Measurements from ENCODE around the gene GABBR2. TPM values are rescaled to one million over a fixed set of nuclear protein-coding genes. Genes with fewer than 3 reads are reported as not detected.
A peak's percentile ranks its signal among the peaks of the same experiment; 100 is the strongest.

Gene GABBR2
- total RNA-seq, 2 experiments from 2014 or later: not detected

DNA sequence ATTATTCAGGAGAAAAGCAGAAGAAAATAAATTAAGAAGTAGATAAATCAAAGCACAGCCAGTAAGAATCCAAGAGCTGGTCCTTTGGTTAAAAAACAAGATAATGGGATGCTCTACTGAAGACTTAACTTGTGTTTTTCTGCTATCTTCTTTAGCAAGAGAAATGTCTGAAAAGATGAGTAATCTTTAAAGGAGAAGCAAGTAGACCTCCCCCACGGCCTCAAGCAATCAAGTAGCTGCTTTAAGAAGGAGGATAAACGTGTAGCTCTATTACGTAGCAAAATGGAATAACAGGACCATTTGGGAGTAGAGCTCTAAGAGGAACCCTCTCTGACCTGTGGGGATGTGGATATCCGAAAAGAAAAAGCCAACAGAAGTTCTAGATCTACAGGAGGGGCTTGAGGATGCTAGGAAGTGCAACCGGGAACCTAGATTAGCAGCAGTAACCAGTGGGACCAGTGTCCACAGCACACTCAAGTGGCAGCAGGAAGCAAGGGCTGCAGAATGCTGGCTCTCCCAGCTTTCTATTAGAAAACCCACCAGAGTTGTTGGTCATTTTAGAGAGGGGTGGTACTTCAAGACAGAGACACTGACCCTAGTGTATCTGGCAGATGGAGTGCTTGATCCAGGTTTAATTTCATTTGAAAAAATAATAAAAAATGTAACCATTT, 185.4 kb downstream of the GABBR2 start:
- DNase-seq (no peak), ATAC-seq (no peak)
- Mint-ChIP-seq H3K4me1 (no peaks in the 10 kb centered on the region), H3K4me3 (no peak overlapping the region), H3K9me3 (ENCODE audit: low read depth) (peaks cover 2% of the 10 kb centered on the region), H3K27me3 (peaks cover 30% of the 10 kb centered on the region), H3K27ac (no peak overlapping the region), H3K36me3 (ENCODE audit: low read depth) (no peaks in the 10 kb centered on the region)
- CTCF ChIA-PET: interaction anchor here (0.9 to 1.9 kb wide), 2 partner anchors 14 to 251 kb away, joined by 3 to 5 read pairs; no protein-coding TSS in a partner anchor
- intact Hi-C loops (cut with DNase I, micrococcal nuclease): no loop called here
- POLR2A ChIA-PET: no interaction called here

DNA sequence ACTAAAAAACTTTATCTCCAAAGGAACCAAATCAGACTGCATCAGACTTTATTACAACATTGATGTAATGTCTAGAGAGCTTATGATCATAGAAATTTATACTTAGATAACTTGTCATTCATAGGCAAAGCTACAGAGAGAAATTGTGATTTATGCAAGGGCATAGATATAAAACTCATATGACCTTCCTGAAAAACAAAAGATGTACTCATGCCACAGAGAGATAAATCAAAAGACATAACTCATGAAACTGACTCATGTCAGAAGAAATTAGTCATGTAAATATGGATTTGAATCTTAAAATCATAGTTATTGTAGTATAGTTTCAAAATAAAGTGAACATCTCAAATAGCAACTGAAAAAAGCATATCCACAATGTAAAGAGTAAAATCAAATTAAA, 186.2 kb downstream of the GABBR2 start:
- DNase-seq: no peak
- intact Hi-C loops (cut with DNase I, micrococcal nuclease): no loop called here
- peak; percentile 36 for ATAC-seq
- POLR2A ChIA-PET: no interaction called here
- no peak overlapping the region for H3K27ac Mint-ChIP-seq
- peaks cover 30% of the 10 kb centered on the region for H3K27me3 Mint-ChIP-seq
- H3K36me3 Mint-ChIP-seq (ENCODE audit: low read depth): no peaks in the 10 kb centered on the region
- H3K4me1 Mint-ChIP-seq: no peaks in the 10 kb centered on the region
- H3K4me3 Mint-ChIP-seq: no peak overlapping the region
- H3K9me3 Mint-ChIP-seq (ENCODE audit: low read depth): peaks cover 2% of the 10 kb centered on the region
- CTCF ChIA-PET: interaction anchor here (1.9 kb wide), 1 partner anchor 252 kb away, joined by 5 read pairs; no protein-coding TSS in a partner anchor

DNA sequence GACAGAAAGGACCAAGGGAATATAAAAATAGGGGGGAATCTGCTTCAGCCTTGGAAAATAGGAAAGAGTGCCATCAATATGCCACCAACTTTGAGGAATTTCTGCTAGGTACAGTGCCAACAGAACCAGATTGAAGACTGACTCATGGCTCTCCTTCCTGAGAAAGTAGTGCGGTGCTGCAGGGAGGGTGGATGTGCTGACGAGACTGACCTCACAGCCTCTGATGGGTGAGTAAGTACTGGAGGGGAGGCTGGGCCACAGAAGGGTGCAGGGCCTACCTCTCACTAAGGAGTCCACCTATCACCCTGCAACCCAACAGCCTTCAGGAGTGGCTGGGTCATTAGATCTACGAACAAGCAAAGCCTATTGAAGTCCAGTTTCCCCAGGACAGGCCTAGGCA, 187.6 kb downstream of the GABBR2 start:
- peaks cover 28% of the 10 kb centered on the region for H3K27me3 Mint-ChIP-seq
- CTCF ChIA-PET: interaction anchor here (0.6 kb wide), 1 partner anchor 105 kb away, joined by 3 read pairs; no protein-coding TSS in a partner anchor
- H3K4me3 Mint-ChIP-seq: no peak overlapping the region
- DNase-seq: no peak
- no peak for ATAC-seq
- no peaks in the 10 kb centered on the region for H3K4me1 Mint-ChIP-seq
- no peaks in the 10 kb centered on the region for H3K36me3 Mint-ChIP-seq (ENCODE audit: low read depth)
- H3K9me3 Mint-ChIP-seq (ENCODE audit: low read depth): peaks cover under 1% of the 10 kb centered on the region
- intact Hi-C loops (cut with DNase I, micrococcal nuclease): no loop called here
- POLR2A ChIA-PET: no interaction called here
- H3K27ac Mint-ChIP-seq: no peak overlapping the region

DNA sequence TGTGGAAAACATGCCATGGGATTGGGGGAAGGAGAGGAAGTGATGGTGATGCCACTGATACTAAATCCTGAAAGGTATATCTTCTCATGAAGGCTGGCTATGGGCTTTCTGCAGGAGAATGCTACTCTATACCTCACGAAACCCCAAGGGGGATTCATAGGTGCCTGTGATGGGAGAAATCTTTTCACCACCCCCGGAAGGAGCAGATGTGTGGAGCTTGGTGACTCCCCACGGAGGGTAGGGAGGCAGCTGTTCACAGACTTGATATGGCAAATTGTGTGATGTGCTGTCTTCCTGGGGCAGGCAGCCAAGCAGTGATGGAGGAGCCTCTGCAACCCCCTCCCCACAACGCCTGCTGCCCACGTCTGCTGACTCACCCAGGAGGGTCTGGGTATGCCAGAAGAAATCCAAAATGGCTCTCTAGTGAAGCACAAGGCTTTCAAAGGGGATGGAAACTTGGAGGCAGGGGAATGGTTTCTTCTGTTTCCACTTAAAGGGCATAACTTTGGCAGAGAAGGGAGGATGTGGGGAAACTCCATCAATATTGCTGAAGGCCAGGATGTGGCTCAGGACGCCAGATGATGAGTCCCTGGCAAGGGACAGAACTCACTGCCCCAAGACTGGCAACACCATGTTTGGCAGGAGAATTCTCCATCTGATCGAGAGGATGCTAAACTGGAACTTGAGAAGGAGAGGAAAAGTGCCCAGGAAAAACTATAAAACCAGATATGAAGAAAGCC, 188.3 kb downstream of the GABBR2 start:
- H3K4me3 Mint-ChIP-seq: no peak overlapping the region
- ATAC-seq (no peak), DNase-seq (no peak)
- peaks cover 26% of the 10 kb centered on the region for H3K27me3 Mint-ChIP-seq
- no peak overlapping the region for H3K27ac Mint-ChIP-seq
- CTCF ChIA-PET: interaction anchor here (0.6 kb wide), 2 partner anchors 24 to 104 kb away, joined by 3 read pairs; no protein-coding TSS in a partner anchor
- H3K9me3 Mint-ChIP-seq (ENCODE audit: low read depth): no peaks in the 10 kb centered on the region
- POLR2A ChIA-PET: no interaction called here
- H3K4me1 Mint-ChIP-seq: no peaks in the 10 kb centered on the region
- intact Hi-C loops (cut with DNase I, micrococcal nuclease): no loop called here
- H3K36me3 Mint-ChIP-seq (ENCODE audit: low read depth): no peaks in the 10 kb centered on the region

DNA sequence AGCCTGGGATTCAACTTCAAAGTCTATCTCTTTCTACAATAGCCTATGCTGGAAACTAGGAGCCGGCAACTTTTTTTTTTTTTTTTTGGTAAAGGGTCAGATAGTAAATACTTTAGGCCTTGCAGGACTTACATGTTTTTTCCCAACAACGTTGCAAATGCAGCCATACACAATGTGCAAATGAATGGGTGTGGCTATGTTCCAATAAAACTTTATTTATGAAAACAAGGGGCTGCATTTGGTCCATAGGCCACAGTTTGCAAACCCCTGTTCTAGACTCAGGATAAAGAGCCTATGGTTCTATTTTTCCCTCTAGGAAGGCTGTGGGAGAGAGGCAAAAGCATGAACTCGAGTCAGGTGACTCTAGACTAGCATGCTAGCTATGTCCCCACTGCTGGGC, 189.1 kb downstream of the GABBR2 start:
- Mint-ChIP-seq H3K4me1 (no peaks in the 10 kb centered on the region), H3K9me3 (ENCODE audit: low read depth) (no peaks in the 10 kb centered on the region), H3K27me3 (peaks cover 26% of the 10 kb centered on the region), H3K4me3 (no peak overlapping the region), H3K36me3 (ENCODE audit: low read depth) (no peaks in the 10 kb centered on the region), H3K27ac (no peak overlapping the region)
- ATAC-seq: no peak
- CTCF ChIA-PET: interaction anchor here (0.6 kb wide), 1 partner anchor 23 kb away, joined by 3 read pairs; no protein-coding TSS in a partner anchor
- DNase-seq: no peak
- intact Hi-C loops (cut with DNase I, micrococcal nuclease): no loop called here
- POLR2A ChIA-PET: no interaction called here

DNA sequence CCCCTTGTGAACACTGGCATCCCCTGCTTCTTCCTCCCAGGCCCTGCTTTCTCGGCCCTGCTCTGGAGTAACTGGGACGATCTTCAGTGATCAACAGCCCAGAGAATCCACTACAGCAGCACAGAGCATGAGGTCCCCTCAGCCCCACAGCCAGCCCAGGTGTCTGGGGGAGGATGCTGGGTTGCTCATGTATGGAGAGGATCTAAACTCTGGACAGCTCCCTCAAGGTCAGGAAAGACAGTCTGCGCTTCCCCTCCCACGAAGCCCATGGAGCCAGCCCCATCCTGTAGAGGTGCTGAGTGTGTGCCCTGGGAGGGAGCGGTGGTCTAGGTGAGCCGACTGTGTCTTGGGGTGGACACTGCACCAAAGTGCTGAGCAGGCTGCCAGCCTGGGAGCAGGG, 190.2 kb downstream of the GABBR2 start:
- Mint-ChIP-seq H3K9me3 (ENCODE audit: low read depth) (no peaks in the 10 kb centered on the region), H3K36me3 (ENCODE audit: low read depth) (no peaks in the 10 kb centered on the region), H3K27ac (no peak overlapping the region), H3K4me3 (no peak overlapping the region), H3K4me1 (no peaks in the 10 kb centered on the region), H3K27me3 (peaks cover 19% of the 10 kb centered on the region)
- CTCF ChIA-PET: no interaction called here
- DNase-seq: no peak
- POLR2A ChIA-PET: no interaction called here
- ATAC-seq: no peak
- intact Hi-C loops (cut with DNase I, micrococcal nuclease): no loop called here

DNA sequence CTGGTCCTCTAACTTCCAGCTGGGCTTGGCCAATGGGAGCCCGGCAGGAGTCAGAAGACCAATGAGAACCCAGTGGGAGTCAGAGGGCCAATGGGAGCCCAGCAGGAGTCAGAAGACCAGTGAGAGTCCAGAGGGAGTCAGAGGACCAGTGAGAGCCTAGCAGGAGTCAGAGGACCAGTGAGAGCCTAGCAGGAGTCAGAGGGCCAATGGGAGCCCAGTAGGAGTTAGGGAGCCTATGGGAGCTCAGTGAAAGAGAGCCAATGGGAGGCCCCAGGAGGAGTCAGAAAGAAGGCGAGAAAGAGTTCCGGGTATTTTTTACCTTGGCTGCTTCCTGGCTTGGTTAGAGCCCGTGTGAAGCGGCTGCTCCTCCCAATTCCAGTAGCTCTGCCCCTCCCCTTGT, 191.0 kb downstream of the GABBR2 start:
- no peaks in the 10 kb centered on the region for H3K4me1 Mint-ChIP-seq
- ATAC-seq (no peak), DNase-seq (no peak)
- CTCF ChIA-PET: interaction anchor here (1.4 kb wide), 1 partner anchor 19 kb away, joined by 4 read pairs; no protein-coding TSS in a partner anchor
- H3K27ac Mint-ChIP-seq: no peak overlapping the region
- intact Hi-C loops (cut with DNase I, micrococcal nuclease): no loop called here
- no peaks in the 10 kb centered on the region for H3K9me3 Mint-ChIP-seq (ENCODE audit: low read depth)
- H3K4me3 Mint-ChIP-seq: no peak overlapping the region
- POLR2A ChIA-PET: interaction anchor here (0.6 kb wide), 1 partner anchor 452 kb away, joined by 3 read pairs; no protein-coding TSS in a partner anchor
- peaks cover 13% of the 10 kb centered on the region for H3K27me3 Mint-ChIP-seq
- H3K36me3 Mint-ChIP-seq (ENCODE audit: low read depth): no peaks in the 10 kb centered on the region

DNA sequence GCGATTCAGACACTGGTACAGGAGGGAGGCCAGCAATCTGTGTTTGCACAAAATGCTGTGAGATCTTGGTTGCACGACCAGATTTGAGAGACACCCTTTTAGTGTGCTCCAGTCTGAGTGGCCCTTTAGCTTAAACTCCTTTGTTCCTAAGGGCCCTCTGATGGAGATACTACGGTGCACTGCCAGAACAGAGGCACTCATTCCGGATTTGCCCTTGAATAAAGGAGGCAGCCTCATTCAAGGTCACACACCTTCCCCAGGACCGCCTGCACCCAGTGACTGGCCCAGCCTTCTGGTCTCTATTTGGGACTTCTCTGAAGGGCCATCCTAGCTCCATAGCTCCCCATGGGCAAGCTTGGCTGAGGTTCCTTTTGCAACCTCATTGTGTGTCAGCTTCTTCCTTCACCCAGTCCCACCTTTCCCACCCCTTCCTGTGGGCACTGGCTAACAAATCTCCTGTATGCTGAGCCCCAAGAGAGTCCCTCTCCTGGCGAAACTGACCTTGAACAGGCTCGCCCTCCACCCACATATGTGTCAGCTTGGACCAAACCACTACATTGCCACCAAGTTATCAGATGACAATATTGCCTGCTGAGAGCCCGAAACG, 191.7 kb downstream of the GABBR2 start:
- H3K4me1 Mint-ChIP-seq: no peaks in the 10 kb centered on the region
- ATAC-seq (no peak), DNase-seq (no peak)
- CTCF ChIA-PET: interaction anchor here (1.4 kb wide), 1 partner anchor 20 kb away, joined by 4 read pairs; no protein-coding TSS in a partner anchor
- POLR2A ChIA-PET: interaction anchor here (0.6 kb wide), 1 partner anchor 452 kb away, joined by 3 read pairs; no protein-coding TSS in a partner anchor
- intact Hi-C loops (cut with DNase I, micrococcal nuclease): no loop called here
- no peaks in the 10 kb centered on the region for H3K36me3 Mint-ChIP-seq (ENCODE audit: low read depth)
- no peaks in the 10 kb centered on the region for H3K9me3 Mint-ChIP-seq (ENCODE audit: low read depth)
- H3K27me3 Mint-ChIP-seq: peaks cover 11% of the 10 kb centered on the region
- no peak overlapping the region for H3K27ac Mint-ChIP-seq
- no peak overlapping the region for H3K4me3 Mint-ChIP-seq

DNA sequence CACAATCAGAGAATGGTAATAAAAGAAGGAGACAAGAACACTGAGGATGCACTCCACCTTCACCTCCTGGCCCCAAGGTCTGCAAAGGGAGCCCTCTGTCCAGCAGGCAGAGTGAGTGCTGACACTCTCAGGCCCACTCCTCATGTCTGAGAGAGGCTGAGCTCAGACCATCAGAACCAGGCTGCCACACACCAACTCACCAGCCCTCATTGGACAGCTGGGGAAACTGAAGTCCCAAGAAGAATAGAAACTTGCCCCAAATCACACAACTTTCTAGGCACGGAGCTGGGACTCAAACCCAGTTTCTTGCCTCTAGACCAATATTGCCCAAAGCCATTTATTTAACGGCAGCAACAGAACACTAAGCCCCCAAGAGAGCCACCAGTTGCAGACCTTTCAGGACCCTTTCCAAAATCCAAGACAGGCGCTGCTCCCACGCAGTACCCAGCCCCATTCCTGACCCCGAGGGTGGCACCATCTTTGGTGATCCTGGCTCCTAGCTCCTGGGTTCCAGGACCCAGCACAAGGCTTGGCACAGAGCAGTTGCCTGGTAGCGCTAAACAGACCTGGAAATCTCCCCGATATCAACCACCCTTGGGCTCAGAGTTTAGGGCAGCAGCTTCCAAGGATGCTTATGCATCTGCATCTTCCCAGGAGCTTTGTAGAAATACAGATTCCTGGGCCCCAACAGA, 192.4 kb downstream of the GABBR2 start:
- Mint-ChIP-seq H3K4me1 (no peaks in the 10 kb centered on the region), H3K36me3 (ENCODE audit: low read depth) (no peaks in the 10 kb centered on the region), H3K4me3 (no peak overlapping the region), H3K9me3 (ENCODE audit: low read depth) (no peaks in the 10 kb centered on the region), H3K27ac (no peak overlapping the region), H3K27me3 (peaks cover 11% of the 10 kb centered on the region)
- ATAC-seq (no peak), DNase-seq (no peak)
- intact Hi-C loops (cut with DNase I, micrococcal nuclease): no loop called here
- ChIA-PET POLR2A (no interaction called here), CTCF (interaction anchor here (1.4 kb wide), 1 partner anchor 20 kb away, joined by 4 read pairs; no protein-coding TSS in a partner anchor)

DNA sequence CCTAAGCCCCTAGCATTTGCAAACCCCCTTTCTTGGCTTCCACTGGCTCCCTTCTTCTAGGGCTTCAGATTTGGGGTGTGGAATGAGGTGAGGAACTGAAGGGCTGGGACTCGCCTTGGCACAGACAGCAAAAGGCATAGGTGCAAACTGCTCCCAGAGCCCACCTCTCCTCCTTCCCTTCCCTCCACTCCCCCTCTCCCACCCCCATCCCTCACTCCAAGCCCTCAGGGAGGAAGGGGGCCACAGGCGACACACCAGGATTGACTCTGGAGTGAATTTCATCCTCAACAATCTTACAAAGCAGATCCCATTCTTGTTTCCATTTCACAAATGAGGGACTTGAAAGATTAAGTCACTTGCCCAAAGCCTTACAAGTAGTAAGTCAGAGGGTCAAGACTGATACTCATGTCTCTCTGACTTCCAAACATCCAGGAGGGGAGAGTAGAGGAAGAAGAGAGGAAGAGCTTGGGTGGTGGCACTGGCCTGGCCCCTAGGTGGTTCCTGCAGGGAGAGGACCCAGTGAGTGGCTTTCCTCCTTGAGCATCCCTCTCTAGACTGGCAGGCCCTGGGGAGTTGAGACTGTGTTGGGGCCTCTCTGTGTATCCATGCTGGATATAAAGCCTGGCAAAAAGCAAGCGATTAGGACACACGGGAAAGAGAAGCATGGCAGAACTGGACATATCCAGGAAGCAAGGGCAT, 193.1 kb downstream of the GABBR2 start:
- Mint-ChIP-seq H3K4me3 (no peak overlapping the region), H3K36me3 (ENCODE audit: low read depth) (no peaks in the 10 kb centered on the region), H3K27me3 (peaks cover 7% of the 10 kb centered on the region), H3K4me1 (no peaks in the 10 kb centered on the region), H3K9me3 (ENCODE audit: low read depth) (no peaks in the 10 kb centered on the region), H3K27ac (no peak overlapping the region)
- intact Hi-C loops (cut with DNase I, micrococcal nuclease): no loop called here
- no peak for ATAC-seq
- ChIA-PET POLR2A (no interaction called here), CTCF (no interaction called here)
- DNase-seq: no peak

DNA sequence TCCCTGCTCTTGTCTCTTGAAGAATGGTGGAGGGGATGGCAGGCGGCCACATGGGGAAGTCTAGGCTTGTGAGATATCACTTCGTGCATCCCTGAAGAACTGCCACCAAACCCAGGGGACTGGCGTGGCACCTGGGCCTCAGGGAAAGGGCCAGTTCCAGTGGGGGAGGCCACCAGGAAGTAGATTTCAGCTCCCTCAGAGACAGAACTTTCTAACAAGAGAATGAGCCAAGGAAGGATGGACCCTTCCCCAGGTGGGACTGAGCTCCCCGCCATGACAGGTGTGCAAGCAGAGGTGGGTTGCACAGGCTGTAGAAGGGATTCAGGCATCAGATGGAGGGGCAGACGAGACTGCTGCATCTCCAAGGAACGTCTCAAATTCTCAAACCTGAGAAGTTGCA, 193.9 kb downstream of the GABBR2 start:
- intact Hi-C loops (cut with DNase I, micrococcal nuclease): no loop called here
- H3K4me3 Mint-ChIP-seq: no peak overlapping the region
- H3K9me3 Mint-ChIP-seq (ENCODE audit: low read depth): no peaks in the 10 kb centered on the region
- ATAC-seq (no peak), DNase-seq (no peak)
- H3K36me3 Mint-ChIP-seq (ENCODE audit: low read depth): no peaks in the 10 kb centered on the region
- H3K27ac Mint-ChIP-seq: no peak overlapping the region
- H3K27me3 Mint-ChIP-seq: peaks cover 3% of the 10 kb centered on the region
- ChIA-PET POLR2A (no interaction called here), CTCF (no interaction called here)
- no peaks in the 10 kb centered on the region for H3K4me1 Mint-ChIP-seq

Measured in activated CD4-positive, alpha-beta T cell treated with anti-CD3 and anti-CD28 coated beads for 36 hours (primary cell).